Loucy (cell line): ENCODE data around the gene VSX1.

ENCODE experiments used
- H2AFZ ChIP-seq: fragments of 200-600 bp; sonication (generic); 2 replicates; pipeline ENCODE4 v1.6.0; 2016; ENCODE audit warnings: antibody characterized with exemption, mild to moderate bottlenecking, low read length, moderate library complexity
- H3F3A ChIP-seq: fragments of 200-600 bp; 2 replicates; pipeline ENCODE4 v1.6.0; 2016; ENCODE audit warnings: antibody characterized with exemption, low read depth, mild to moderate bottlenecking
- H3K27me3 ChIP-seq: fragments of 200-600 bp; sonication (generic); 2 replicates; pipeline ENCODE4 v1.6.1; 2014; ENCODE audit warnings: low read length, mild to moderate bottlenecking; ENCODE audit not compliant: insufficient read depth, poor library complexity, severe bottlenecking
- H3K36me3 ChIP-seq: fragments of 200-600 bp; sonication (generic); 2 replicates; pipeline ENCODE4 v1.6.1; 2016; ENCODE audit warnings: low read length; ENCODE audit not compliant: insufficient read depth
- H3K4me1 ChIP-seq: fragments of 200-600 bp; sonication (generic); 2 replicates; pipeline ENCODE4 v1.5.1; 2014; ENCODE audit warnings: low read length, mild to moderate bottlenecking; ENCODE audit not compliant: insufficient read depth, poor library complexity, severe bottlenecking
- H3K4me2 ChIP-seq: fragments of 200-600 bp; sonication (generic); 2 replicates; pipeline ENCODE4 v1.6.0; 2014; ENCODE audit warnings: antibody characterized with exemption, low read length, low read depth, mild to moderate bottlenecking; ENCODE audit not compliant: poor library complexity, severe bottlenecking
- H3K4me3 ChIP-seq: fragments of 200-600 bp; sonication (generic); 2 replicates; pipeline ENCODE4 v1.5.1; 2014; ENCODE audit warnings: low read length, mild to moderate bottlenecking, mixed read lengths; ENCODE audit not compliant: poor library complexity, severe bottlenecking
- H3K79me2 ChIP-seq: fragments of 200-600 bp; sonication (generic); 2 replicates; pipeline ENCODE4 v1.6.1; 2014; ENCODE audit warnings: low read length; ENCODE audit not compliant: insufficient read depth
- H3K9ac ChIP-seq: fragments of 200-600 bp; sonication (generic); 2 replicates; pipeline ENCODE4 v1.6.0; 2014; ENCODE audit warnings: mild to moderate bottlenecking, low read depth, low read length, moderate library complexity; ENCODE audit not compliant: poor library complexity, severe bottlenecking
- H3K9me2 ChIP-seq: fragments of 200-600 bp; sonication (generic); replicated peaks from 2 replicates; pipeline ENCODE4 v1.6.1; 2016; ENCODE audit warnings: low read depth, low read length, mixed read lengths
- H3K9me3 ChIP-seq: fragments of 200-600 bp; sonication (generic); 2 replicates; pipeline ENCODE4 v1.6.1; 2014; ENCODE audit warnings: mild to moderate bottlenecking, antibody characterized with exemption, low read length, low read depth; ENCODE audit not compliant: insufficient read depth
- H4K20me1 ChIP-seq: fragments of 200-600 bp; sonication (generic); 2 replicates; pipeline ENCODE4 v1.6.0; 2014; ENCODE audit warnings: antibody characterized with exemption, low read length, mild to moderate bottlenecking; ENCODE audit not compliant: insufficient read depth, poor library complexity, severe bottlenecking
- EZH2phosphoT487 ChIP-seq: fragments of 200-600 bp; IDR thresholded peaks from 2 replicates; pipeline ENCODE4 v1.6.1; 2018; ENCODE audit warnings: antibody characterized with exemption, mild to moderate bottlenecking, moderate library complexity, borderline replicate concordance
- TF ChIP-seq, protein P1 (sequence below): fragments of 200-600 bp; sonication (generic); conservative IDR thresholded peaks from 2 replicates; pipeline ENCODE4 v1.5.1; 2014; ENCODE audit warnings: mild to moderate bottlenecking, antibody characterized with exemption, low read length

The VSX1 gene

GRCh38 chr20:25081730-25082497 lies at the start of gene VSX1:
VSX1 (minus strand) TSS chr20:25082141; CDS start chr20:25082096, 45 bp downstream.
- no peak for TF ChIP-seq EZH2phosphoT487
- TF ChIP-seq, protein P1, sequence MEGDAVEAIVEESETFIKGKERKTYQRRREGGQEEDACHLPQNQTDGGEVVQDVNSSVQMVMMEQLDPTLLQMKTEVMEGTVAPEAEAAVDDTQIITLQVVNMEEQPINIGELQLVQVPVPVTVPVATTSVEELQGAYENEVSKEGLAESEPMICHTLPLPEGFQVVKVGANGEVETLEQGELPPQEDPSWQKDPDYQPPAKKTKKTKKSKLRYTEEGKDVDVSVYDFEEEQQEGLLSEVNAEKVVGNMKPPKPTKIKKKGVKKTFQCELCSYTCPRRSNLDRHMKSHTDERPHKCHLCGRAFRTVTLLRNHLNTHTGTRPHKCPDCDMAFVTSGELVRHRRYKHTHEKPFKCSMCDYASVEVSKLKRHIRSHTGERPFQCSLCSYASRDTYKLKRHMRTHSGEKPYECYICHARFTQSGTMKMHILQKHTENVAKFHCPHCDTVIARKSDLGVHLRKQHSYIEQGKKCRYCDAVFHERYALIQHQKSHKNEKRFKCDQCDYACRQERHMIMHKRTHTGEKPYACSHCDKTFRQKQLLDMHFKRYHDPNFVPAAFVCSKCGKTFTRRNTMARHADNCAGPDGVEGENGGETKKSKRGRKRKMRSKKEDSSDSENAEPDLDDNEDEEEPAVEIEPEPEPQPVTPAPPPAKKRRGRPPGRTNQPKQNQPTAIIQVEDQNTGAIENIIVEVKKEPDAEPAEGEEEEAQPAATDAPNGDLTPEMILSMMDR, result no peak
- Histone ChIP-seq H3K9me2 (no peaks in the 10 kb centered on the region), H3K79me2 (no peaks in the 10 kb centered on the region), H3K4me2 (no peak within 1 kb of the TSS), H3K4me3 (no peak within 1 kb of the TSS), H3K9ac (no peak within 1 kb of the TSS), H3K36me3 (no peaks in the 10 kb centered on the region), H3K27me3 (no peaks in the 10 kb centered on the region), H3K9me3 (no peaks in the 10 kb centered on the region), H3K4me1 (peaks cover 13% of the 10 kb centered on the region), H4K20me1 (no peaks in the 10 kb centered on the region), H3F3A (no peaks in the 10 kb centered on the region), H2AFZ (no peak within 1 kb of the TSS)

DNA sequence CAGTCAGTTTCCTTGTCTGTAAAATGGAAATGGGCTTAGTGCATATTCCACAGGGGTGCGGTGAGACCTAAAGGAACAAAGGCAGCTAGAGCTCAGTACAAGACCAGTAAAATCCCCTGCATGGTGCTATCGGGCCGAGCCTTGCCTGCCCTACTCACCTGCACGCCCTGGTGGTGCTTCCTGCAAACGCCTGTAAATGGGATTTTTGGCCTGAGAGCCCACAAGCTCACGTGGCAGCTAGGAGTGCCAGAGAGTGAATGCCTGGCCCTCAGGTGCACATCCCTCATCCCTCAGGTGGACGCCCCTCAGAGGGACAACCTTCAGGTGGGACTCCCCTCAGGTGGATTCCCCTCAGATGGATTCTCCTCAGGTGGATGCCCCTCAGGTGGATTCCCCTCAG lies 48.0 kb upstream of the VSX1 start:
- H3K27me3 ChIP-seq, result no peaks in the 10 kb centered on the region
- no peaks in the 10 kb centered on the region for H4K20me1 ChIP-seq
- H3K79me2 ChIP-seq, result no peaks in the 10 kb centered on the region
- TF ChIP-seq EZH2phosphoT487, result no peak
- TF ChIP-seq, protein P1, result no peak
- no peak overlapping the region for H3K4me2 ChIP-seq
- no peak overlapping the region for H3K9ac ChIP-seq
- H3K9me3 ChIP-seq, result no peaks in the 10 kb centered on the region
- no peaks in the 10 kb centered on the region for H3K36me3 ChIP-seq
- no peak overlapping the region for H3K4me3 ChIP-seq
- no peaks in the 10 kb centered on the region for H3F3A ChIP-seq
- no peaks in the 10 kb centered on the region for H3K4me1 ChIP-seq
- no peak overlapping the region for H2AFZ ChIP-seq
- H3K9me2 ChIP-seq, result no peaks in the 10 kb centered on the region

GRCh38 chr20:25129428-25129827 lies 47.5 kb upstream of the VSX1 start:
- no peak overlapping the region for H3K4me3 ChIP-seq
- no peak for TF ChIP-seq EZH2phosphoT487
- TF ChIP-seq, protein P1, result no peak
- H3K27me3 ChIP-seq, result no peaks in the 10 kb centered on the region
- H3F3A ChIP-seq, result no peaks in the 10 kb centered on the region
- H3K9me3 ChIP-seq, result no peaks in the 10 kb centered on the region
- H3K36me3 ChIP-seq, result no peaks in the 10 kb centered on the region
- H3K79me2 ChIP-seq, result no peaks in the 10 kb centered on the region
- H4K20me1 ChIP-seq, result no peaks in the 10 kb centered on the region
- H3K9me2 ChIP-seq, result no peaks in the 10 kb centered on the region
- H3K9ac ChIP-seq, result no peak overlapping the region
- H3K4me2 ChIP-seq, result no peak overlapping the region
- H2AFZ ChIP-seq, result no peak overlapping the region
- no peaks in the 10 kb centered on the region for H3K4me1 ChIP-seq
